ENCODE results near the gene ADGRG4. TPM values are rescaled to one million over a fixed set of nuclear protein-coding genes. Genes with fewer than 3 reads are reported as not detected.

The ADGRG4 gene
- total and polyA plus RNA-seq, 9 donors, result under 0.01 to 0.44 (median 0.02) TPM; not detected in 1

DNA sequence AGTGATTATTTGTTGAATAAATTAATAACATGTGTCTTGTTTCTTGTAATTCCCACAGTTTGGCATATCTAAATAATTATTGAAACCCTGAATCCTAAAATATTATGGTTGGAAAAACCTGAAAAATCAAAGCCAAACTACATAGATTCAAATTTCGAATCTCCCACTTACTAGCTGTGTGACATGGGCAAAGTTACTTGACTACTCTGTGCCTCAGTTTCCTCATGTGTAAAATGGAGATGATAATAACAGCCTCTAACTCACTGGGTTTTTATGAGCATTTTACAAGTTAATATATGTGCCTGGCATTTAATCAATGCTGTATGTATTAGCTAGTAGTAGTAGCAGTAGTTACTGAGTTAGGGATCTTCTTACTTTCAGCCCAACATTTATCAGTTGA, 152.4 kb downstream of the ADGRG4 start:
- no peak overlapping the region for H3K27ac ChIP-seq (ENCODE audit: low read length)
- no peaks in the 10 kb centered on the region for H3K9me3 ChIP-seq (replicated peaks; ENCODE audit: control insufficient read depth, low read depth, low read length)
- no peak for DNase-seq
- no peaks in the 10 kb centered on the region for H3K36me3 ChIP-seq (ENCODE audit: control insufficient read depth, insufficient read depth, low read length)
- no CpG with 5 or more reads among the region's 1 CpG for WGBS (ENCODE audit: insufficient coverage)
- H3K4me1 ChIP-seq (ENCODE audit: control insufficient read depth, insufficient read depth, low read length), result no peaks in the 10 kb centered on the region
- no peaks in the 10 kb centered on the region for H3K27me3 ChIP-seq (ENCODE audit: control insufficient read depth, insufficient read depth, low read length)
- no peak overlapping the region for H3K4me3 ChIP-seq (ENCODE audit: low read length)

GRCh38 chrX:136453771-136454170, 153.0 kb downstream of the ADGRG4 start:
- Histone ChIP-seq H3K27me3 (ENCODE audit: control insufficient read depth, insufficient read depth, low read length) (no peaks in the 10 kb centered on the region), H3K36me3 (ENCODE audit: control insufficient read depth, insufficient read depth, low read length) (no peaks in the 10 kb centered on the region), H3K9me3 (replicated peaks; ENCODE audit: control insufficient read depth, low read depth, low read length) (no peaks in the 10 kb centered on the region), H3K4me3 (ENCODE audit: low read length) (no peak overlapping the region), H3K27ac (ENCODE audit: low read length) (no peak overlapping the region), H3K4me1 (ENCODE audit: control insufficient read depth, insufficient read depth, low read length) (no peaks in the 10 kb centered on the region)
- WGBS (ENCODE audit: insufficient coverage), result no CpG with 5 or more reads among the region's 1 CpG
- no peak for DNase-seq

DNA sequence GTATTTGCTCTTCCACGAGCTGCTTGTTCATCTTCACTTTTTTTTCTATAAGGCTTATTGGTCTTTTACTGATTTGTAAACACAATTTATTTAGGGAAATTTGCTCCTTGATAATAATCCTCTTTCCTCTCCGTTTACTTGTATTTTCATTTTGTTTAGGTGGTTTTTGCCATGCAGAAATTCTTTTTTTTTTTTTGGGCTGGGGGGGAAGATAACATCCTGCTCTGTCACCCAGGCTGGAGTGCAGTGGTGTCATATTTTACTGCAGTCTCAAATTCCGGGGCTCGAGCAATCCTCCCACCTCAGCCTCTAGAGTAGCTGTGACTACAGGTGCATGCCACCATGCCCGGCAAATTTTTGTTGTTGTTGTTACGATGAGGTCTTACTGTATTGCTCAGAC, 155.4 kb downstream of the ADGRG4 start:
- no CpG with 5 or more reads among the region's 6 CpGs for WGBS (ENCODE audit: insufficient coverage)
- H3K9me3 ChIP-seq (replicated peaks; ENCODE audit: control insufficient read depth, low read depth, low read length), result no peaks in the 10 kb centered on the region

DNA sequence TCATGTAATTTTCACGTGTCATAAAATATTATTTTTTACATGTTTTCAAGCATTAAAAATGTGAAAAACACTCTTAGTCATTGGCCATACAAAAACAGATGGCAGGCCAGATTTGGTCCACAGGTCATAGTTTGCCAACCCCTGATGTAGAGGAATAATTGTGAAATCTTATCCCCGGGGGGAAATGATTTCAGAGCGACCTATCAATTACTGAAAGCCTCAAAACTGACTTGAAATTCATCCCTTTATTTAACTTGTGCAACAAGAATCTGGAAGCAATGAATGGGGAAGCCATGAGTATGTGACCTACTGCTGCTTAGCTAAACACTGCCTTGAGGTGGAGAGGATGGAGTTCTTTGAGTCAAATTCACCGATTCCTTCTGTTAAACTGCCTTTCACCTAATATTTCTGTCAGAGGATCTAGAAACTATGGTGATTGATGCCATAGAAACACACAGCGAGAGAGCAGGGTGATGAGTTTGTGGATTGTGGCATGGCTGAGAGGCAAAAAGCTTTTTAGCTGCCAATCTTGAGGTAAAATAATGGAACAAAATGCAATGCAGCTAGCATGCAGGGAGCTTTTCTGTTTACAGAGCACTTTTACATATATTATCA, 156.6 kb downstream of the ADGRG4 start:
- Histone ChIP-seq H3K27me3 (ENCODE audit: control insufficient read depth, insufficient read depth, low read length) (no peaks in the 10 kb centered on the region), H3K4me3 (ENCODE audit: low read length) (no peak overlapping the region), H3K9me3 (replicated peaks; ENCODE audit: control insufficient read depth, low read depth, low read length) (no peaks in the 10 kb centered on the region), H3K36me3 (ENCODE audit: control insufficient read depth, insufficient read depth, low read length) (no peaks in the 10 kb centered on the region), H3K27ac (ENCODE audit: low read length) (no peak overlapping the region), H3K4me1 (ENCODE audit: control insufficient read depth, insufficient read depth, low read length) (no peaks in the 10 kb centered on the region)
- no peak for DNase-seq
- WGBS (ENCODE audit: insufficient coverage), result no CpG with 5 or more reads among the region's 5 CpGs

More for the DNA sequence above, 155.4 kb downstream of the ADGRG4 start:
- no peaks in the 10 kb centered on the region for H3K36me3 ChIP-seq (ENCODE audit: control insufficient read depth, insufficient read depth, low read length)
- no peaks in the 10 kb centered on the region for H3K27me3 ChIP-seq (ENCODE audit: control insufficient read depth, insufficient read depth, low read length)
- no peak for DNase-seq
- no peak overlapping the region for H3K27ac ChIP-seq (ENCODE audit: low read length)
- H3K4me1 ChIP-seq (ENCODE audit: control insufficient read depth, insufficient read depth, low read length), result no peaks in the 10 kb centered on the region
- H3K4me3 ChIP-seq (ENCODE audit: low read length), result no peak overlapping the region

DNA sequence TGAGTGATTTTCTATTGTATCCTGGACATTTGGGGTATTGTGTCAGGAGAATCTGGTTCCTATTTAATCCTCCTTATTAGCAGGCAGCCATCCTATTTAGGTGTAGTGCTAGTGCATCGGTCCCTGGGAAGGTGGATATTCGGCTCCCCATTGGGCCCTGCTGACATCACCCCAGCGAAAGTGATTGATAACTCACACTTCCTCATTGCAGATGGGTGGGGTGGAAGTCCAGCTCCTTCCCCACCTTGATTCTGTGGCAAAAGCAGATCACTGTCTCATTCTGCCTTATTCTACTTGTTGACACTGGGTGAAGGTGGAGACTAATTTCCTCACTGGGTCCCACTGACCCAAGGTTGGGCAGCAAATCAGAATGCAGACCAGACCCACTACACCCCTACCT, 163.8 kb downstream of the ADGRG4 start:
- no CpG with 5 or more reads among the region's 3 CpGs for WGBS (ENCODE audit: insufficient coverage)
- H3K4me3 ChIP-seq (ENCODE audit: low read length), result no peak overlapping the region
- H3K4me1 ChIP-seq (ENCODE audit: control insufficient read depth, insufficient read depth, low read length), result no peaks in the 10 kb centered on the region
- no peak overlapping the region for H3K27ac ChIP-seq (ENCODE audit: low read length)
- DNase-seq, result no peak
- peaks cover 18% of the 10 kb centered on the region for H3K27me3 ChIP-seq (ENCODE audit: control insufficient read depth, insufficient read depth, low read length)
- H3K9me3 ChIP-seq (replicated peaks; ENCODE audit: control insufficient read depth, low read depth, low read length), result no peaks in the 10 kb centered on the region
- no peaks in the 10 kb centered on the region for H3K36me3 ChIP-seq (ENCODE audit: control insufficient read depth, insufficient read depth, low read length)

Other genes with a start within 250 kb of the ADGRG4 start
- gene FHL1, start 153.4 kb upstream of the ADGRG4 start, total RNA-seq, result 1,131 TPM
- 1,000 to 10,000 TPM; 1,092 to 1,847 (median 1,509) TPM for gene FHL1, start 153.4 kb upstream of the ADGRG4 start, polyA plus RNA-seq (ENCODE audit: insufficient read depth in 1 of 8, insufficient read length in 8 of 8, low replicate concordance in 1 of 8)
- gene MAP7D3, start 49.6 kb upstream of the ADGRG4 start, total RNA-seq, result 12.6 TPM
- gene MAP7D3, start 49.6 kb upstream of the ADGRG4 start, polyA plus RNA-seq (ENCODE audit: insufficient read depth in 1 of 8, insufficient read length in 8 of 8, low replicate concordance in 1 of 8), result 10 to 100 TPM; 12.0 to 23.1 (median 17.6) TPM
- gene BRS3, start 187.0 kb downstream of the ADGRG4 start, total RNA-seq, result not detected
- gene BRS3, start 187.0 kb downstream of the ADGRG4 start, polyA plus RNA-seq (ENCODE audit: insufficient read depth in 1 of 8, insufficient read length in 8 of 8, low replicate concordance in 1 of 8), result under 1 TPM in 1 of 8 donors, not detected in 7; 0.22 TPM
- gene HTATSF1, start 196.6 kb downstream of the ADGRG4 start, total RNA-seq, result 74.6 TPM
- gene HTATSF1, start 196.6 kb downstream of the ADGRG4 start, polyA plus RNA-seq (ENCODE audit: insufficient read depth in 1 of 8, insufficient read length in 8 of 8, low replicate concordance in 1 of 8), result 100 to 1,000 TPM in 1 of 8 donors, 10 to 100 TPM in 7; 60.1 to 100 (median 93.9) TPM
- 0.09 TPM for gene VGLL1, start 231.3 kb downstream of the ADGRG4 start, total RNA-seq
- gene VGLL1, start 231.3 kb downstream of the ADGRG4 start, polyA plus RNA-seq (ENCODE audit: insufficient read depth in 1 of 8, insufficient read length in 8 of 8, low replicate concordance in 1 of 8), result 1 to 10 TPM in 1 of 8 donors, under 1 TPM in 2, not detected in 5; 0.14 to 1.7 (median 0.16) TPM

All from muscle of leg (tissue), 11 donors.